H9 (cell line): Measurements from ENCODE around the gene KRT81. TPM values are rescaled to one million over a fixed set of nuclear protein-coding genes. Genes with fewer than 3 reads are reported as not detected.

ENCODE experiments used
- DNase-seq: peaks from one replicate; pipeline ENCODE4 v3.0.0-alpha.2; 2017
- H2AFZ ChIP-seq: one replicate; pipeline ENCODE4 v1.6.1; 2013; ENCODE audit warnings: mild to moderate bottlenecking, low read length, control low read depth, moderate library complexity
- H2AK5ac ChIP-seq: 2 replicates; pipeline ENCODE4 v1.6.1; 2013; ENCODE audit warnings: low read length, control low read depth, mixed read lengths; ENCODE audit not compliant: insufficient read length
- H2BK120ac ChIP-seq: one replicate; pipeline ENCODE4 v1.6.1; 2013; ENCODE audit warnings: low read depth, mild to moderate bottlenecking, low read length, control low read depth, inconsistent platforms; ENCODE audit not compliant: poor library complexity, severe bottlenecking
- H2BK12ac ChIP-seq: 2 replicates; pipeline ENCODE4 v1.6.1; 2013; ENCODE audit warnings: low read length, control low read depth, mixed read lengths, low read depth; ENCODE audit not compliant: insufficient read length
- H2BK15ac ChIP-seq: 2 replicates; pipeline ENCODE4 v1.6.1; 2013; ENCODE audit warnings: low read depth, low read length, control low read depth
- H2BK20ac ChIP-seq: one replicate; pipeline ENCODE4 v1.6.1; 2013; ENCODE audit warnings: low read depth, mild to moderate bottlenecking, low read length, control low read depth, inconsistent platforms; ENCODE audit not compliant: poor library complexity, severe bottlenecking
- H2BK5ac ChIP-seq: 2 replicates; pipeline ENCODE4 v1.6.1; 2013; ENCODE audit warnings: low read length, control low read depth, mixed read lengths; ENCODE audit not compliant: insufficient read length
- H3K14ac ChIP-seq: 2 replicates; pipeline ENCODE4 v1.6.1; 2013; ENCODE audit warnings: low read length, control low read depth; ENCODE audit not compliant: insufficient read depth
- H3K18ac ChIP-seq: 2 replicates; pipeline ENCODE4 v1.6.1; 2013; ENCODE audit warnings: low read depth, mild to moderate bottlenecking, mixed read lengths, low read length, control low read depth; ENCODE audit not compliant: insufficient read length
- H3K23ac ChIP-seq: 2 replicates; pipeline ENCODE4 v1.6.1; 2013; ENCODE audit warnings: low read length, control low read depth, mixed read lengths, low read depth; ENCODE audit not compliant: insufficient read length
- H3K23me2 ChIP-seq: 2 replicates; pipeline ENCODE4 v1.6.1; 2013; ENCODE audit warnings: low read depth, mild to moderate bottlenecking, mixed read lengths, low read length, control low read depth; ENCODE audit not compliant: insufficient read length, poor library complexity, severe bottlenecking
- H3K27ac ChIP-seq: 2 replicates; pipeline ENCODE4 v1.5.1; 2013; ENCODE audit warnings: low read length, control low read depth, mixed read lengths, low read depth; ENCODE audit not compliant: insufficient read length
- H3K27me3 ChIP-seq: 2 replicates; pipeline ENCODE4 v1.6.1; 2013; ENCODE audit warnings: low read length, control low read depth, inconsistent platforms; ENCODE audit not compliant: insufficient read depth
- H3K4ac ChIP-seq: 2 replicates; pipeline ENCODE4 v1.6.1; 2013; ENCODE audit warnings: low read depth, mild to moderate bottlenecking, control low read depth, inconsistent platforms, low read length, moderate library complexity
- H3K4me1 ChIP-seq: 2 replicates; pipeline ENCODE4 v1.6.1; 2013; ENCODE audit warnings: low read length, control low read depth, inconsistent platforms; ENCODE audit not compliant: insufficient read depth
- H3K4me2 ChIP-seq: 2 replicates; pipeline ENCODE4 v1.6.1; 2013; ENCODE audit warnings: low read length, control low read depth, mixed read lengths; ENCODE audit not compliant: insufficient read length, insufficient read depth
- H3K56ac ChIP-seq: 2 replicates; pipeline ENCODE4 v1.6.1; 2013; ENCODE audit warnings: low read depth, mild to moderate bottlenecking, mixed read lengths, low read length, control low read depth; ENCODE audit not compliant: insufficient read length
- H3K79me1 ChIP-seq: 2 replicates; pipeline ENCODE4 v1.6.1; 2013; ENCODE audit warnings: low read depth, mild to moderate bottlenecking, moderate library complexity, low read length, control low read depth, inconsistent platforms; ENCODE audit not compliant: insufficient read depth, poor library complexity, severe bottlenecking
- H3K79me2 ChIP-seq: 2 replicates; pipeline ENCODE4 v1.6.1; 2013; ENCODE audit warnings: low read length, control low read depth, inconsistent platforms; ENCODE audit not compliant: insufficient read depth
- H3K9ac ChIP-seq: 2 replicates; pipeline ENCODE4 v1.6.1; 2013; ENCODE audit warnings: low read length, control low read depth, mixed read lengths; ENCODE audit not compliant: insufficient read length; ENCODE audit errors: extremely low read depth
- H3K9me3 ChIP-seq: one replicate; pipeline ENCODE4 v1.6.1; 2013; ENCODE audit warnings: low read depth, low read length, inconsistent platforms; ENCODE audit not compliant: control insufficient read depth
- H3T11ph ChIP-seq: one replicate; pipeline ENCODE4 v1.6.1; 2013; ENCODE audit warnings: mild to moderate bottlenecking, low read length, control low read depth, inconsistent platforms
- H4K20me1 ChIP-seq: one replicate; pipeline ENCODE4 v1.6.1; 2013; ENCODE audit not compliant: control insufficient read depth, insufficient read length, insufficient read depth
- H4K5ac ChIP-seq: 2 replicates; pipeline ENCODE4 v1.6.1; 2013; ENCODE audit warnings: low read depth, mild to moderate bottlenecking, mixed read lengths, low read length, control low read depth; ENCODE audit not compliant: insufficient read length
- H4K8ac ChIP-seq: replicated peaks from 2 replicates; pipeline ENCODE4 v1.6.1; 2013; ENCODE audit warnings: low read length, control low read depth, mixed read lengths, low read depth; ENCODE audit not compliant: insufficient read length
- H4K91ac ChIP-seq: 2 replicates; pipeline ENCODE4 v1.6.1; 2013; ENCODE audit warnings: low read depth, mild to moderate bottlenecking, moderate library complexity, mixed read lengths, low read length, control low read depth; ENCODE audit not compliant: insufficient read length
- H3K27ac Mint-ChIP-seq, 3 experiments: 2 replicates in 2 of 3; 3 replicates in 1 of 3; pipeline ENCODE4 v1.8.0; 2020 to 2021; ENCODE audit warnings: mixed read lengths in 3 of 3, mild to moderate bottlenecking in 1 of 3, moderate library complexity in 1 of 3
- H3K27me3 Mint-ChIP-seq: 2 replicates; pipeline ENCODE4 v1.8.0; 2021; ENCODE audit warnings: low read depth, mild to moderate bottlenecking, moderate library complexity, mixed read lengths
- H3K36me3 Mint-ChIP-seq, 3 experiments: 2 replicates in 2 of 3; 3 replicates in 1 of 3; pipeline ENCODE4 v1.8.0; 2020 to 2021; ENCODE audit warnings: low read depth in 3 of 3, mixed read lengths in 3 of 3; ENCODE audit not compliant: insufficient read depth in 1 of 3
- H3K4me1 Mint-ChIP-seq, 2 experiments: 2 replicates each; pipeline ENCODE4 v1.8.0; 2020; ENCODE audit warnings: mixed read lengths in 2 of 2
- H3K4me3 Mint-ChIP-seq, 2 experiments: 2 replicates in 1 of 2; 3 replicates in 1 of 2; pipeline ENCODE4 v1.8.0; 2020 to 2021; ENCODE audit warnings: mild to moderate bottlenecking in 2 of 2, mixed read lengths in 2 of 2, moderate library complexity in 1 of 2
- H3K9me3 Mint-ChIP-seq, 2 experiments: 2 replicates in 1 of 2; 3 replicates in 1 of 2; pipeline ENCODE4 v1.8.0; 2020; ENCODE audit warnings: mild to moderate bottlenecking in 2 of 2, mixed read lengths in 2 of 2, moderate library complexity in 1 of 2
- CTCF ChIP-seq: fragments of 200-600 bp; sonication (generic); conservative IDR thresholded peaks from 3 replicates; pipeline ENCODE4 v1.8.0; 2021; ENCODE audit warnings: antibody characterized with exemption, mild to moderate bottlenecking
- WGBS: extraction: QIAGEN DNeasy Blood & Tissue Kit; methylation state at CpG from one replicate; pipeline ENCODE4 v1.1.7; 2013; ENCODE audit warnings: missing lambda C conversion rate, low lambda C conversion rate, mixed read lengths; ENCODE audit not compliant: insufficient read length; ENCODE audit errors: extremely low coverage; 5-methylcytosine and 5-hydroxymethylcytosine counted together
- total RNA-seq: library from RNA; stranded (reverse); gene quantifications from 2 replicates; pipeline ENCODE4 v1.2.1, GENCODE V29; 2021

KRT81 gene
- total RNA-seq, 1 experiment from 2014 or later = not detected

DNA sequence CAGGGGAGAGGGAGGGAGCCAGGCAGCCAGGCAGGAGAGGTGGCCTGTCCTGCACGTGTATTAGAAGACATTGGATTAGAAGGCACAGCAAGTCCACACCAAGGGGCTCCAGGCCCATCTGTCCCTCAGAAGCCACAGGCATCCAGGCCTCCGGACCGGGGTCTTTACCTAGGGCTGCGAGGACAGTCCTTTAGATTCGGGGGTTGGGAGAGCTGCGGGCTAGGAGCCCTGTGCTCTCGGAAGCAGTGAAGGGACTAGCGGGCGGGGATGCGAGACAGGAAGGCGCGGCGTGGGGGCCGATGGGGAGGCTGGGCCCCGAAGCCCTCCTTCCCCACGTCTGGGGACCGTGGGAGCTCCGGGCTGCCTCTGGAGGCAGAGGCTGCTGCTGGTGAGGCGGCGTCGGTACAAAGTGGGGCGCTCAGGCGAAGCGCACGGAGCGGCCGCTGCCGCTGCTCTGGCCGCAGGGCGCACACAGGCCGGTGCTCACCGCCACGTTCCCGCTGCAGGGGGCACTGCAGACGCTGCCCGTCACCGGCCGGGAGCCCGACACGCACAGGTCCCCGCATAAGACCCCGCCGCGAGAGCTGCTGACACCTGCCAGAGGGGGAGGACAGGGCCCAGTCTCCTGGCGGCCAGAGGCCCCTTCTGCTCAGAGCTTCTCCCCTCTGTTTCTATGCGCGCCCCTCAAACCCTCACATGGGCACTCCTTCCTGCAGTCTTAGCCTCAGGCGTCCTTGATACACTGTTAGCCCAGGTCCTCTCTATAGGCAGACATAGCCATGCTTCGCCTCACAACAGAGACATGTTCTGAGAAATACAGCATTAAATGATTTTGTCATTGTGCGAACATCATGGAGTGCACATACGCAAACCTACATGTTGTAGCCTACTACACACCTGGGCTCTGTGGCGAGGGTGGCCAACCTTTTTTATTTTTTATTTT lies 41.0 kb downstream of the KRT81 start:
- Histone ChIP-seq H3K4me2 (peak overlapping the region; percentile 37), H2BK20ac (no peak overlapping the region), H3K79me2 (no peaks in the 10 kb centered on the region), H3K27ac (no peak overlapping the region), H3K27me3 (no peaks in the 10 kb centered on the region; the same call in 1 of the 2 replicates), H2BK12ac (no peak overlapping the region), H3K23me2 (no peaks in the 10 kb centered on the region), H3K23ac (no peak overlapping the region), H2BK5ac (no peak overlapping the region), H4K8ac (no peak overlapping the region), H2AK5ac (no peak overlapping the region), H2BK15ac (no peak overlapping the region), H3K56ac (no peak overlapping the region), H4K5ac (no peak overlapping the region), H2AFZ (no peak overlapping the region), H3K9me3 (no peaks in the 10 kb centered on the region), H4K91ac (no peak overlapping the region), H3K4ac (no peak overlapping the region), H2BK120ac (no peak overlapping the region), H3K79me1 (no peaks in the 10 kb centered on the region), H4K20me1 (no peaks in the 10 kb centered on the region), H3K18ac (no peak overlapping the region), H3K9ac (no peak overlapping the region), H3K4me1 (peaks cover 2% of the 10 kb centered on the region; the same call in 1 of the 2 replicates), H3K14ac (peak overlapping the region; percentile 20; the same call in 1 of the 2 replicates), H3T11ph (no peak overlapping the region)
- Mint-ChIP-seq H3K4me3 (peak overlapping the region; percentile 49 to 76), H3K9me3 (no peaks in the 10 kb centered on the region), H3K36me3 (no peaks in the 10 kb centered on the region), H3K4me1 (peaks cover 31 to 38% of the 10 kb centered on the region in 2 experiments), H3K27me3 (peaks cover 74% of the 10 kb centered on the region), H3K27ac (no peak overlapping the region; a peak in 1 of 7 replicates)
- WGBS = no CpG with 5 or more reads among the region's 52 CpGs
- TF ChIP-seq CTCF = peak; percentile 54
- DNase-seq = peak; percentile 76
